Kidney epithelial cell (primary cell): Measurements from ENCODE around the gene ALKBH5. TPM values are rescaled to one million over a fixed set of nuclear protein-coding genes. Genes with fewer than 3 reads are reported as not detected.

Experiments
- DNase-seq: peaks from one replicate; pipeline ENCODE4 v3.0.0-alpha.2; 2010; ENCODE audit warnings: low read depth
- H3K27me3 ChIP-seq: 2 replicates; pipeline ENCODE4 v1.6.0; 2011; ENCODE audit warnings: low read length; ENCODE audit not compliant: control insufficient read depth, insufficient read depth
- H3K36me3 ChIP-seq: 2 replicates; pipeline ENCODE4 v1.5.1; 2011; ENCODE audit warnings: low read length; ENCODE audit not compliant: control insufficient read depth, insufficient read depth
- H3K4me3 ChIP-seq: 2 replicates; pipeline ENCODE4 v1.5.1; 2011; ENCODE audit warnings: low read depth, mild to moderate bottlenecking, control low read depth, low read length
- total RNA-seq: library from RNA; depleted of rRNA; stranded (reverse); fragments of >200 nt; gene quantifications from 2 replicates; pipeline ENCODE4 v1.2.3, GENCODE V29; 2015
- TF ChIP-seq, protein P1 (sequence below): IDR thresholded peaks from 2 replicates; pipeline ENCODE4 v1.5.1; 2011; ENCODE audit warnings: mild to moderate bottlenecking, moderate library complexity, low read length, control low read depth, inconsistent platforms; ENCODE audit not compliant: insufficient read depth, poor library complexity, severe bottlenecking

The ALKBH5 gene
- total RNA-seq, 1 donor from 2014 or later, result 103 TPM

DNA sequence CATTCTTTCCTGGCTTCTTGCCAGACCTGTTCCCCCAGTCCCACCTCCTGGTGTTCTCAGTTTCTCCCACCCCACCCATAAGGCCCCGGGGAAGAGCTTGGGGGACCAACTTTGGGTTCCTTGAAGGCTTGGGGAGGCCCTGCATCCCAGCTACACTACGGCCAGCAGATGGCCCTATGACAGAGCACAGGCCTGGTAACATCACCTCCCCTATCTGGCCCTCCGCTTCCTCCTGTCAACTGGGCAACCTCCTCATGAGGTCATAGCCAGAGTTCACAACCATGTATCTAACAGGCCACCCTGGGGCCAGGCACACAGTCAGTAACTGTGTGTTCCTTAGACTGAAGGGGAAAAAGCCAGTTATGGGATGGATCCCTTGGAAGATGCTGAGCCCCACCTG, 43.7 kb upstream of the ALKBH5 start:
- no peak for DNase-seq
- no peaks in the 10 kb centered on the region for H3K36me3 ChIP-seq
- TF ChIP-seq, protein P1, sequence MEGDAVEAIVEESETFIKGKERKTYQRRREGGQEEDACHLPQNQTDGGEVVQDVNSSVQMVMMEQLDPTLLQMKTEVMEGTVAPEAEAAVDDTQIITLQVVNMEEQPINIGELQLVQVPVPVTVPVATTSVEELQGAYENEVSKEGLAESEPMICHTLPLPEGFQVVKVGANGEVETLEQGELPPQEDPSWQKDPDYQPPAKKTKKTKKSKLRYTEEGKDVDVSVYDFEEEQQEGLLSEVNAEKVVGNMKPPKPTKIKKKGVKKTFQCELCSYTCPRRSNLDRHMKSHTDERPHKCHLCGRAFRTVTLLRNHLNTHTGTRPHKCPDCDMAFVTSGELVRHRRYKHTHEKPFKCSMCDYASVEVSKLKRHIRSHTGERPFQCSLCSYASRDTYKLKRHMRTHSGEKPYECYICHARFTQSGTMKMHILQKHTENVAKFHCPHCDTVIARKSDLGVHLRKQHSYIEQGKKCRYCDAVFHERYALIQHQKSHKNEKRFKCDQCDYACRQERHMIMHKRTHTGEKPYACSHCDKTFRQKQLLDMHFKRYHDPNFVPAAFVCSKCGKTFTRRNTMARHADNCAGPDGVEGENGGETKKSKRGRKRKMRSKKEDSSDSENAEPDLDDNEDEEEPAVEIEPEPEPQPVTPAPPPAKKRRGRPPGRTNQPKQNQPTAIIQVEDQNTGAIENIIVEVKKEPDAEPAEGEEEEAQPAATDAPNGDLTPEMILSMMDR, result peak; percentile 22
- H3K27me3 ChIP-seq, result peaks cover 3% of the 10 kb centered on the region
- H3K4me3 ChIP-seq, result no peak overlapping the region

DNA sequence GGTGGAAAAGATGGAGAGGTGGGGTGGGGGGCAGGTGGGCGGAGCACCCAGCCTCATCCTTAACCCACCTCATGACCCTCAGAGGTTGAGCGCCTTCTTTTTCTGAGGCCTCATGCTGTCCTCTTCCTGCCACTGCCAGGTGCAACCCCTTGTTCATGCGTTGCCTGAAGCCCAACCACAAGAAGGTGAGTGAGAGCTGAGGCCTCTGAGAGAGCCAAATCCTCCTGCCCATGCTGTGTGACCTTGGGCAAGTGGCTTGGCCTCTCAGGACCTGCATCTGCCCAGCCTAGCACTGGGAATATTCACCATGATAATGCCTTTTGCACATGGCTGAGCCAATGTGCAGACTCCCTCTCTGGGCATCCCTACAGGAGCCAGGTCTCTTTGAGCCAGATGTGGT, 43.0 kb upstream of the ALKBH5 start:
- DNase-seq, result no peak
- Histone ChIP-seq H3K4me3 (no peak overlapping the region), H3K27me3 (peaks cover 3% of the 10 kb centered on the region), H3K36me3 (no peaks in the 10 kb centered on the region)
- TF ChIP-seq, protein P1, result no peak

DNA sequence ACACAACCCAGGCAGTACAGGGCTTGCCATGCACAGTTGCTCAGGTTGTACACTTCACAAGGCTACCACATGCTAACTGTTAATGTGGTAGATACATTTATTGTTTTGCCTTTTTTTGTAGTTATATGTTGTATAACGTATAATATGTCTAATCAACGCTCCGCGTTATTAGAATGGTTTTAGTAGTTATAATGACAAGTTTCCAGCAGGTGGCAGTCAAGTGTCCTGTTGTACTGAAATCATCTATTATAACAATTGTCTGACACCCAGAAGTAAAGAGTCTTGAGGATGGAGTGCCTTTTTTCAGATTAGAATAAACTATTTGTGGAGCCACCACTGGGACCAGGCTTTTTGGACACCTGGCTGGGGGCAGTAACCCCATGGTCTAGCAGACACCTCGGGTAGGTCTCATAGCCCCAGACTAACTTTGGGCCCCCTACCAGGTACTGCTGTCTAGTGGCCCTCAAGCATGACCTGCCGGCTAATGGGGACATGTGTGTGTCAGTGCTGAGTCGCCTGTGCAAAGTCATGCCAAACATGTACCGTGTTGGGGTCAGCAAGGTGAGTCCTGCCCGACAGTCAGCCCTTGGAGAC, 42.3 kb upstream of the ALKBH5 start:
- Histone ChIP-seq H3K4me3 (no peak overlapping the region), H3K36me3 (no peaks in the 10 kb centered on the region), H3K27me3 (peaks cover 2% of the 10 kb centered on the region)
- TF ChIP-seq, protein P1, result peak; percentile 53
- DNase-seq, result no peak

DNA sequence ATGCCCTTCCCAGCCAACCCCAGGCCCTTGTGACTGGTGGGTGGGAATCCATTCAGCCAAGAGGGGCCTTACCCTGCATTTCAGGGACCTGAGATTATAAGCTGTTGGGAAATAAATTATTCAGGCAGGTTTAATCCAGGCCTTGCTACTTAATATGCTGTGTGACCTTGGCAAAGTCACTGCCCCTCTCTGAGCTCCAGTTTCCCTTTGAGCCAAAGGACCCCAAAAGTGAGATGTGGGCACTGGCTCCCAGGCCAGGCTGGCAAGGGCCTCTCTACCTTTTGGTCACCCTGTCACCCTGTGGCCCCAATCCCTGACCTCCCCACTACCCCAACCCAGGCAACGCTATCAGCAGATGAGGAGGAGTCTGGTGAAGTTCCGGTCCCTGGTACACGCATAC, 41.2 kb upstream of the ALKBH5 start:
- Histone ChIP-seq H3K27me3 (no peaks in the 10 kb centered on the region), H3K4me3 (no peak overlapping the region), H3K36me3 (no peaks in the 10 kb centered on the region)
- no peak for DNase-seq
- TF ChIP-seq, protein P1, result no peak

DNA sequence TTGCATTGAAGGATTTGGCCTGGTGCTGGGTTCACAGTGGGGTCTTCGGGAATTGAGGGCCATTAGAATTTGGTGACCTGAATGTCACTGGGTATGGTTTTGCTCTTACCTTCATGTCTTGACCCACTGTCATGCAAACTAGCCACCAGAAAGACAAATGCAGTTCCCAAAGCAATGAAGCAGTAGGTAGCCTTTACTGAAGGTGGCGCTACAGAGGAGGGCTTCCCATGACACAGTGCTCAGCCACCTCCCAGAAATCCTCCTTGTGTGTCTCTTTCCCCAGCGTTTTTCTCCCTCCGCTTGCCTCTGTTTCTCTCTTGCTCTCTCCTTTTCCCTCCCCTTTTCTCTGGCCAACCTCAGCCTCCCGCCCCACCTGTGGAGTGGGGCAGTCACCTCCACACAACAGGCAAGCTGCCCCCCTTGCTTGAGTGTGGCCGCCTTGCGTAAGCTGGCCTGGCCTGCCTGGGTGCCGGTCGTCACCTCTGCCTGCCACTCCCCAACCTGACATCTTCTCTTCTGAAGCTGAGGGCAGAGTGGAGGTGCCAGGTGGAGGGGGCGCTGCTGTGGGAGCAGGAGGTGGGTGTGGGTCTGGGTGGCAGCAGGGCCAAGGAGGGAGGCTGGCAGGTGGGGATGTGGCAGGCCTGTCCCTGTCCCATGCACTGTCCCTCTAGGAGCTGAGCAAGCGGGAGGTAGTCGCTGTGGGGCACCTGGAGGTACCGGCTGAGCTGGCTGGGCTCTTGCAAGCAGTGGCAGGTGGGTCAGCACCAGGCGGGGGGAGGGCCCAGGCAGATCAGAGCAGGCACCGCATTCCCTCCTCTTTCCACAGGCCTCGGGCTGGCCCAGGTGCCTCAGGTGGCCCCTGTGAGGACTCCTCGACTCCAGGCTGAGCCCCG, 40.3 kb upstream of the ALKBH5 start:
- no peaks in the 10 kb centered on the region for H3K36me3 ChIP-seq
- DNase-seq, result no peak
- no peak overlapping the region for H3K4me3 ChIP-seq
- H3K27me3 ChIP-seq, result no peaks in the 10 kb centered on the region
- TF ChIP-seq, protein P1, result peak; percentile 28
